GM21786 (cell line): ENCODE results near the gene SOWAHB.

Experiments used
- ATAC-seq: cut with Tn5 transposase; IDR thresholded peaks from one replicate; pipeline ENCODE4 v1.9.1; 2021; ENCODE audit not compliant: unreplicated experiment

SOWAHB gene

DNA sequence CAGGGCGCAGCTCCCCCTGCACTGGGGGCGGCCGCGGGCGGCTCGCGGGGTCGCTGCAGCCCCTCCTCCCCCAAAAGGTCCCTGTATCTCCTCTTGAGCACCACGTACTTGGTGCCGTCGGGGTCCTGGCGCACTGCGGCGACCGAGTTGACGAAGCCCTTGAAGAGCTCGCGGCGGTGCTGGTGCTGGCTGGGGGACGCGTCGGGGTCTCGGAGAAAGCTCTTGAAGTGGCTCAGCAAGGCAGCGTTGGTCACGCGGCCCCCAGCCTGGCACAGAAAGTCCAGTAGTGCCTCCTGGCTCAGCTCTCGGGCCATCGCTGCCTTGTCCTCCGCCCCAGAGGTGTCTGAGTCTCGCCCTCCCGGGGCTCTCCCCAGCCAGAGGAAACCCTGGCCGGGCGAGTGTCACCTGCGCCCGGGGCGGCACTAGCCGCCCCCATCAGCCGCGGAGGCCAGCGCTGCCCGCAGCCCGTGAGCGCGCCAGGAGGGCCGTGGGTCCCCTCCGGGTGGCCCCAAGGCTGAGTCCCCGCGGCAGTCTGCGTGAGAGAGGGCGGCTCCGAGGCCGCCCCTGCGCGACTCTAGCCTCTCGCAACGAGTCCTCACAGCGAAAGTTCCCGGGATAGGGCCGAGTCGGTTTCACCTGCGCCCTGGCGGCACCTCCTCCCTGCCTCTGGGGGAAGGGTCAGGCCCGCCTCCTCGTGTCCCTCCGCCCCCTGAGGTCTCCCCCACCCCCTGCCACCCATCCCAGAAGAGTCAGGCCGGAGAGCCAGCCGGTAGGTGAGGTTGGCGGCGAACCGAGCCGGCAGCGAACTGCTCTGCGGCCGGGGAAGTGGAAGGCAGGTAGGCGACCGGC, at the start of gene SOWAHB:
SOWAHB (minus strand) TSS at position 609 of the 849 bp plus-strand sequence; CDS start at position 314, 295 bp downstream.
- ATAC-seq: no peak

- no peak for ATAC-seq
Measured at GRCh38 chr4:76947369-76947768, 49.4 kb upstream of the SOWAHB start.

DNA sequence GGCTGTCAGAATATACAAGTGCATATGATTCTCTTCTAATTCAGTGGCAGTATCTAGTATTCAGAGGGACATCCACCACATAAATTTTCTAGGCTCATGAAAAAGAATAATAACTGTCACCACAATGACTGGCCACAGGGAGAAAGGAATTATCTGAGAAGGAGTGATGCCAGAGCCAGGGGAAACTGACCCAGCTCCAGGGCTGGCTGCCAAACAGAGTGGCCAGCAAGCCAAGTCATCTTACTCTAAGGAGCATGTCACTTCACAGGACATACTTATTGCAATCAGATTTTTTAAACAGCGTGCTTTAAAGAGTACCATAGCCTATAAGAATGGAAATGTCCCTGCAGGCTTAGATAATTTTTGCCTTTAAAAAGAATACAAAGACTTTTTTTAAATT, 45.8 kb upstream of the SOWAHB start:
- no peak for ATAC-seq

DNA sequence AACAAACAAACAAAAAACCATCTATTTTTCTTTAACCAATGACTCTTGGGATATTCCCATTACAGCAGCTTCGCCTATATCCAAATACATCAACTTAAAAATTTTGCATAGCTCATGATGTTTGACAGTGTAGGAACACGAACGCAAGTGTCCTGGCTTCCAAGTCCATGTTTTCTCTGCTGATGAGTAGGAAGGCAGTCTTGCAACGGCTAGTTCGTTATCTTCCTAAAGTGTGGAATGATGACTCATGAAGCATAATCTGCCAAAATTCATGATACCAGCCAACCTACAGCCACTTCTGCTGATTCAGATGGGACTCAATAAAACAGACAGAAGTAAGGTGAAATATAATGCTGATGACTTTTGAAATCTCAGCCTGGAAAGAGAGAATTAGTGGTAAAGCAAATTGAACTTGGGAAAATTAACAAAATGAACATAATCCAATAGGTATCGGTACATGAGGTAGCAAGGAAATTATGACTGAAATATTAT, 45.2 kb upstream of the SOWAHB start:
- ATAC-seq: no peak

- ATAC-seq: no peak
Measured at GRCh38 chr4:76939184-76939583, 41.2 kb upstream of the SOWAHB start.

DNA sequence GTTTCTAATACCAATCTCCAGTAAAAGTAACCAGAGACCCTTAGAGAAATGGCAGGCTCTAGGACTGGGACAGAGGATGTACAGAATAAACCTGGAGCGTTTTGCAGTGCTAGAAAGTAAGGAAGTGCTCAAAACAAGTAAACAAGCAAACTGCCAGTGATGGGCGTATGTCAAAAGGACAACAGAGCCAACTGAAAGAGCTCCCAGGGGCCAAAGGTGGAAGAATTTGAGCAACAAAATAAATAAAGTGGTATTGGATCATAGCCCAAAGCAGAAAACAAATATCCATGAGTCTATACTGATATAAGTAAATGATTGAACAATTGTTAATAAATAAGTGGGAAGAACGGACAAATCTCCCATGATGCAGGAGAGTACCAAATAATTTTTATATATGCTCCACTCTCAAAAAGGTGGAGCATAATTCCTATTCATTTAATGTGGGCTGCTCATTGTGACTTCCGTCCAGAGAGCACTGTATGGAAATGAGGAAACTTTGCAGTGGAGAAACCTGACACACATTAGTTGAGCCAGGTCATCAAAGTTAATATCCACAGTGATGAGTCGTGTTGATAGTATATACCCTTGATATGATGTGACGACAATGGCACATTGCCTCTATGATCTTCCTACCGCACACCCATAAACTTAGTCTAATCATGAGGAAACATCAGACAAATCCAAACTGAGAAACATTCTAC, 33.8 kb upstream of the SOWAHB start:
- ATAC-seq: no peak

DNA sequence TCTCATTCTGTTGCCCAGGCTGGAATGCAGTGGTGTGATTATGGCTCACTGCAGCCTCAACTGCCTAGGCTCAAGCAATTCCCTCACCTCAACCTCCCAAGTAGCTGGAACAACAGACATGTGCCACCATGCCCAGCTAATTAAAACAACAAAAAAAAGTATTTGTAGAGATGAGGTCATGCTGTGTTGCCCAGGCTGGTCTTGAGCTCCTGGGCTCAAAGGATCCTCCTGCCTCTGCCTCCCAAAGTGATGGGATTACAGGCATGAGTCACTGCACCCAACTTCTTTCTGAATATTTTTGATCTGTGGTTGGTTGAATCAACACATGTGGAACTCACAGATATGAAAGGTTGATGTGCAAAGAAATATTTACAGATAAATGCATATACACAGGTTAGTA, 33.1 kb upstream of the SOWAHB start:
- ATAC-seq: no peak

- no peak for ATAC-seq
Measured at GRCh38 chr4:76930685-76931084, 32.7 kb upstream of the SOWAHB start.

DNA sequence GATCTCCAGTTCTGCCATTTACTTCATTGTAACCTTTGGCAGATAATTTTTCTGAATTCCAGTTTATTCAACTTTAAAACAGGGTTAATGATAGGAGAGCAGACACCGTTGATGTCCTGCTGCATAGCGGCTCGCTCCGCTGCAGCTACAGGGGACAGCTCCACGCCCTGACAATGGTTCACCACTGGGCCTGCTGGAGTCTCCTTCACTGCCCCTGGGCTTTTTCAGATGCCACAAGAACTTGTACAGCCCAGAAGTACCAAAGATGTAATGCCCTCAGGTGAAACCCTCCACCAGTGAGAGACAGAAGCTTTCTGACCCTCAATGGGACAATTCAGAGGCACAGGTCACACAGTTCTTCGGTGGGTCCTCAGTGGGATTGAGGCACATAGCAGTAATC, 28.9 kb upstream of the SOWAHB start:
- ATAC-seq: no peak

GRCh38 chr4:76923619-76924357, 25.8 kb upstream of the SOWAHB start:
- ATAC-seq: no peak

DNA sequence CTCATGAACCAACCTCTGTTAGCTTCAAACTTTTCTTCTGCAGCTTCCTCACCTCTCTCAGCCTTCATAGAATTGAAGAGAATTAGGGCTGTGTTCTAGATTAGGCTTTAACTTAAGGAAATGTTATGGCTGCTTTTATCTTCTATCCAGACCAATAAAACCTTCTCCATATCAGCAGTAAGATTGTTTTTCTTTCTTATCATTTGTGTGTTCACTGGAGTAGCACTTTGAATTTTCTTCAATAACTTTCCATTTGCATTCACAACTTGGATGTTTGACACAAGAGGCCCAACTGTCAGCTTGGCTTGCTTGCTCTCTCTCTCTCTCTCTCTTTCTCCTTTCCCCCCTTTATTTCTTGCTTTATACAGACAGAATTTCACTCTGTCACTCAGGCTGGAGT, 22.8 kb upstream of the SOWAHB start:
- ATAC-seq: no peak

GRCh38 chr4:76909711-76910110, 11.8 kb upstream of the SOWAHB start:
- no peak for ATAC-seq

- no peak for ATAC-seq
Measured at GRCh38 chr4:76905521-76905920, 7.6 kb upstream of the SOWAHB start.

DNA sequence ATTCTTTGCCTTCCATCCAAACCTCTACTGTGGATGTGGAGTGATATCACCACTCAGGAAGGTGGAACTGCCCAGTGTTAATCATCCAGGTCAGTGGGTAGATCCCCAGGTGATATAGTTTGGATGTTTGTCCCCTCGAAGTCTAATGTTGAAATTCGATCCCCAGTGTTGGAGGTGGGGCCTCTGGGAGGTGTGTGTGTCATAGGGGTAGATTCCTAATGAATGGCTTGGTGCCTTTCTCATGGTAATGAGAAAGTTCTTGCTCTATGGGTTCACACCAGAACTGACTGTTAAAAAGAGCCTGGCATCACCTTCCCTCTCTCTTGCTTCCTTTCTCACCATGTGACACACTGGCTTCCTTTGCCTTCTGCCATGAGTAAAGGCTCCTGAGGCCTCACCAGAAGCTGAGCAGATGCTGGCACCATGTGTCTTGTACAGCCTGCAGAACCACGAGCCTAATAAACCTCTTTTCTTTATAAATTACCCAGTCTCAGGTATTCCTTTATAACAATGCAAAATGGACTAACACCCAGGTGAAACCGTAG, 6.8 kb upstream of the SOWAHB start:
- ATAC-seq: no peak

DNA sequence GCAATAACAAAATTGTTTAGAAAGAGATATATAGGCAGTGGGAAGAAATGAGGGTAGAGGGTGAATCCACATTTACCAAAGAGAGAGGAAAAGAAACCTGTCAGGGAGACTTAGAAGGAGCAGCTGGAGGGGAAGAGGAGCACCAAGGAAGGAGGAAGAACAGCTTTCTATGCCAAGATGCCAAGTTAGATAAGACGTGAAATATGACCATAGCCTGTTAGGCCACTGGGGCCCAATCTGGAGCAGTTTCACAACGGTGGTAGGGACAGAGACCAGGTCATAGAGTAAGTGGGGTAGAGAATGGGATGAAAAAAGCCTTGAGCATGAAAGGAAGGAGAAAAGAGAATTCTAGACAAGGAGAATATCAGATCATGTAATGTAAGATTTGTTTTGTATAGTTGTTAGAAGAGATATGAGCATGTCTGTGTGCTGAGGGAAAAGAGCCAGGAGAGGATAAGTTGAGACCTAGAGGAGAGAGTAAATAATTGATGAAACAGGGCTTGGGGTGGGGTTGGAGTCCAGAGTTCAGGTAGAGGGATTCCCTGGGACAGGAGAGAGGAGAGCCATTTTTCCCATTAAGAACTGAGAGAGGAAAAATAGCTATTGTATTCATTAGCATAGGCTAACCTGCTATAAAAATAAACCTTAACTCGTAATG, 4.4 kb upstream of the SOWAHB start:
- no peak for ATAC-seq

- no peak for ATAC-seq
Measured at GRCh38 chr4:76898949-76899645, 1.2 kb upstream of the SOWAHB start.

DNA sequence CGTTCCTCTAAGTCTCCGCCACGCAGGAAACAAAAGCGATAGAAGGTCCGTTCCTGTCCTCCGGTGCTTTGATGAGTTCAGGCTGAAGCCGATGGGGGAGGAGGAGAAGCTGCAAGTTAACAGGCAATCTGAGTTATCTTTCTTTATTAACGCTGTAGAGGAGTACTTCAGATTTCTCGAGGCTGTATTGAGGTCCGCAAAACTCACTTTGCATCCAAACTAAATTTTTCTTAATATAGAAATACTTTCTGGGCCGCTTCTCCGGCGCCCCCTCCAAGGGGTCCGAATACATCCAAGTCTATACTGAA, 395 bp upstream of the SOWAHB start:
- no peak for ATAC-seq

- no peak for ATAC-seq
Measured at GRCh38 chr4:76896614-76897535, 1.1 kb downstream of the SOWAHB start.

DNA sequence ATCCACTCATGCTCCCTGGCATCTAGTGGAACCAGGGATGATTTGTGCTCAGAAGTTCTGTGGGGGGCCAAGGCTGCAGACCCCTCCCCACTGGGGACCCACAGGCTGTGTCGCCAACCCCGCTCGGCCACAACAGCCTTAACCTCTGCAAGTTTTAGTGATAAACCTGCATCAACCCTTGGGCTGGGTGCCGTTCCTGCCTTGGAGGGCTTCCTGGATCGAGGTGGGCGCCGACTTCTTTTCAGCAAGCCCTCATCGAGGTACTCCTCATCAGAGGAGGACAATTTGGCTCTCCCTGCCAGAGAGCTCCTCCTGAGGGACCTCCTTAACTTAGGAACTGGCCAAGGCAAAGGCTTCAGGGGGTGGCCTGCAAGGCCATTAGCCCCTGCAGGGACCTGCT, 1.9 kb downstream of the SOWAHB start:
- no peak for ATAC-seq
